IMR-90 (cell line): Measurements from ENCODE around the gene MEF2D. TPM values are rescaled to one million over a fixed set of nuclear protein-coding genes. Genes with fewer than 3 reads are reported as not detected.
A peak's percentile ranks its signal among the peaks of the same experiment; 100 is the strongest.

ENCODE experiments used
- ATAC-seq: fragments of 200-7000 bp; cut with Tn5 transposase; 2 replicates; pipeline ENCODE4 v1.9.1; 2020; ENCODE audit warnings: low read depth, mild to moderate bottlenecking, moderate library complexity
- BruUV-seq: library from RNA; stranded (reverse); fragments of 400-500 nt; replicated peaks from 2 replicates; lab custom pipeline; 2021; lab: Mats Ljungman, UMichigan
- CTCF ChIA-PET: fragments of 300-600 bp; formaldehyde crosslinking; extraction: SDS; loops from one replicate; lab custom pipeline; 2021; ENCODE audit warnings: antibody characterized with exemption; lab: Yijun Ruan, JAX
- POLR2A ChIA-PET: fragments of 300-600 bp; sonication (Branson Sonifier 250); formaldehyde crosslinking; loops from one replicate; lab custom pipeline; 2022; ENCODE audit warnings: antibody characterized with exemption; ENCODE audit not compliant: unreplicated experiment; lab: Charles Lee
- DNase-seq: peaks from one replicate; pipeline ENCODE4 v3.0.0; 2013
- H2AFZ ChIP-seq: replicated peaks from 2 replicates; pipeline ENCODE3; 2013; ENCODE audit warnings: low read length, mild to moderate bottlenecking; ENCODE audit not compliant: poor library complexity
- H2AK5ac ChIP-seq: 2 replicates; pipeline ENCODE4 v1.6.1; 2013; ENCODE audit warnings: low read depth, low read length, inconsistent platforms
- H2AK9ac ChIP-seq: replicated peaks from 2 replicates; pipeline ENCODE3; 2013; ENCODE audit warnings: mild to moderate bottlenecking, low read depth, low read length, moderate library complexity; ENCODE audit not compliant: poor library complexity
- H2BK120ac ChIP-seq: 2 replicates; pipeline ENCODE4 v1.6.1; 2013; ENCODE audit warnings: low read depth, low read length, inconsistent platforms
- H2BK15ac ChIP-seq: 3 replicates; pipeline ENCODE4 v1.6.1; 2013; ENCODE audit warnings: low read depth, low read length, inconsistent platforms
- H2BK20ac ChIP-seq: 2 replicates; pipeline ENCODE4 v1.6.1; 2013; ENCODE audit warnings: low read depth, mild to moderate bottlenecking, inconsistent platforms, low read length, moderate library complexity
- H2BK5ac ChIP-seq: 2 replicates; pipeline ENCODE4 v1.6.1; 2013; ENCODE audit warnings: mild to moderate bottlenecking, low read depth, low read length, inconsistent platforms; ENCODE audit not compliant: poor library complexity, severe bottlenecking
- H3K14ac ChIP-seq: replicated peaks from 2 replicates; pipeline ENCODE4 v1.6.1; 2013; ENCODE audit warnings: low read depth, low read length, inconsistent platforms
- H3K18ac ChIP-seq: 2 replicates; pipeline ENCODE4 v1.6.1; 2013; ENCODE audit warnings: low read depth, low read length, control low read depth
- H3K23ac ChIP-seq: 2 replicates; pipeline ENCODE4 v1.6.1; 2013; ENCODE audit warnings: low read depth, low read length, inconsistent platforms
- H3K27ac ChIP-seq: 2 replicates; pipeline ENCODE4 v1.5.1; 2013; ENCODE audit warnings: mild to moderate bottlenecking, control low read depth, low read length; ENCODE audit not compliant: insufficient read depth
- H3K27me3 ChIP-seq: 2 replicates; pipeline ENCODE4 v1.6.1; 2013; ENCODE audit warnings: low read length; ENCODE audit not compliant: control insufficient read depth, insufficient read depth
- H3K36me3 ChIP-seq: 2 replicates; pipeline ENCODE4 v1.6.1; 2013; ENCODE audit warnings: low read length, mixed read lengths; ENCODE audit not compliant: control insufficient read depth, insufficient read depth
- H3K4ac ChIP-seq: 2 replicates; pipeline ENCODE4 v1.6.1; 2013; ENCODE audit warnings: low read depth, low read length, inconsistent platforms
- H3K4me1 ChIP-seq: 2 replicates; pipeline ENCODE4 v1.6.1; 2013; ENCODE audit warnings: low read length, mixed read lengths; ENCODE audit not compliant: control insufficient read depth, insufficient read depth
- H3K4me2 ChIP-seq: 2 replicates; pipeline ENCODE4 v1.6.1; 2013; ENCODE audit warnings: low read depth, mild to moderate bottlenecking, control low read depth, low read length, moderate library complexity
- H3K4me3 ChIP-seq: 2 replicates; pipeline ENCODE4 v1.5.1; 2013; ENCODE audit warnings: low read depth, mild to moderate bottlenecking, control low read depth, low read length, moderate library complexity; ENCODE audit not compliant: insufficient read depth
- H3K56ac ChIP-seq: 2 replicates; pipeline ENCODE4 v1.6.1; 2013; ENCODE audit warnings: low read length, inconsistent platforms; ENCODE audit not compliant: insufficient read depth; ENCODE audit errors: extremely low read depth
- H3K79me1 ChIP-seq, 2 experiments: 2 replicates each; pipeline ENCODE4 v1.6.1; 2013; ENCODE audit warnings: low read length in 2 of 2, inconsistent platforms in 1 of 2, low read depth in 1 of 2
- H3K9ac ChIP-seq: 2 replicates; pipeline ENCODE4 v1.6.1; 2013; ENCODE audit warnings: low read depth, low read length, control low read depth
- H3K9me1 ChIP-seq: 2 replicates; pipeline ENCODE4 v1.6.1; 2013; ENCODE audit warnings: low read length, inconsistent platforms; ENCODE audit not compliant: insufficient read depth
- H3K9me3 ChIP-seq: 2 replicates; pipeline ENCODE4 v1.6.1; 2013; ENCODE audit warnings: low read length; ENCODE audit not compliant: control insufficient read depth, insufficient read depth
- H4K20me1 ChIP-seq: 2 replicates; pipeline ENCODE4 v1.6.1; 2013; ENCODE audit warnings: low read length, inconsistent platforms; ENCODE audit not compliant: insufficient read depth
- H4K5ac ChIP-seq: 2 replicates; pipeline ENCODE4 v1.6.1; 2013; ENCODE audit warnings: mild to moderate bottlenecking, low read depth, low read length, control low read depth
- H4K8ac ChIP-seq, 2 experiments: 2 replicates each; pipeline ENCODE4 v1.6.1; 2013; ENCODE audit warnings: low read depth in 2 of 2, low read length in 2 of 2, control low read depth in 1 of 2, inconsistent platforms in 1 of 2
- H4K91ac ChIP-seq: 2 replicates; pipeline ENCODE4 v1.6.1; 2013; ENCODE audit warnings: low read depth, low read length, inconsistent platforms; ENCODE audit not compliant: insufficient read depth
- CEBPB ChIP-seq: IDR thresholded peaks from 2 replicates; pipeline ENCODE4 v1.6.1; 2012; ENCODE audit warnings: low read depth, low read length, improper control_type of control experiment
- CHD1 ChIP-seq: IDR thresholded peaks from 2 replicates; pipeline ENCODE4 v1.6.1; 2012; ENCODE audit warnings: low read depth, low read length, improper control_type of control experiment
- POLR2A ChIP-seq: IDR thresholded peaks from 2 replicates; pipeline ENCODE4 v1.6.1; 2012; ENCODE audit warnings: mild to moderate bottlenecking, low read depth, low read length
- RCOR1 ChIP-seq: IDR thresholded peaks from 2 replicates; pipeline ENCODE4 v1.6.1; 2012; ENCODE audit warnings: mild to moderate bottlenecking, low read length, improper control_type of control experiment; ENCODE audit not compliant: insufficient replicate concordance
- RFX5 ChIP-seq: IDR thresholded peaks from 2 replicates; pipeline ENCODE4 v1.8.0; 2012; ENCODE audit warnings: low read depth, mild to moderate bottlenecking, low read length, moderate library complexity
- WGBS, 2 experiments: methylation state at CpG; one replicate each; pipeline versions ENCODE4 v1.1.5 to v1.1.7; 2013; ENCODE audit warnings: missing lambda C conversion rate in 2 of 2; ENCODE audit not compliant: insufficient read length in 1 of 2; ENCODE audit errors: extremely low coverage in 2 of 2; 5-methylcytosine and 5-hydroxymethylcytosine counted together
- dilution Hi-C: fragments of 300-500 bp; cut with HindIII; formaldehyde crosslinking; loops from one replicate; pipeline ENCODE4 v1.14.3; 2018; ENCODE audit warnings: low sequenced_read_pairs; ENCODE audit not compliant: unreplicated experiment
- in situ Hi-C: fragments of 300-500 bp; cut with MboI; formaldehyde crosslinking; loops from 3 replicates; pipeline ENCODE4 v1.14.3; 2019; ENCODE audit warnings: low sequenced_read_pairs, inconsistent platforms, mixed read lengths
- intact Hi-C: fragments of 100-400 bp; cut with micrococcal nuclease; formaldehyde crosslinking; loops from 2 replicates; pipeline ENCODE4 v1.10.0; 2022
- polyA plus RNA-seq, 3 experiments: library from polyadenylated mRNA; depleted of rRNA; stranded (reverse); fragments of >200 nt; gene quantifications; 2 replicates each; pipeline ENCODE4 v1.2.3, GENCODE V29; 2012; ENCODE audit warnings: low replicate concordance in 1 of 3
- total RNA-seq: library from RNA; depleted of rRNA; stranded (reverse); fragments of >200 nt; gene quantifications from 2 replicates; pipeline ENCODE4 v1.2.3, GENCODE V29; 2012

The MEF2D gene
- total and polyA plus RNA-seq, 2 of the 4 experiments (the other 2 are of a cell fraction) = 2.9 to 20.0 TPM

DNA sequence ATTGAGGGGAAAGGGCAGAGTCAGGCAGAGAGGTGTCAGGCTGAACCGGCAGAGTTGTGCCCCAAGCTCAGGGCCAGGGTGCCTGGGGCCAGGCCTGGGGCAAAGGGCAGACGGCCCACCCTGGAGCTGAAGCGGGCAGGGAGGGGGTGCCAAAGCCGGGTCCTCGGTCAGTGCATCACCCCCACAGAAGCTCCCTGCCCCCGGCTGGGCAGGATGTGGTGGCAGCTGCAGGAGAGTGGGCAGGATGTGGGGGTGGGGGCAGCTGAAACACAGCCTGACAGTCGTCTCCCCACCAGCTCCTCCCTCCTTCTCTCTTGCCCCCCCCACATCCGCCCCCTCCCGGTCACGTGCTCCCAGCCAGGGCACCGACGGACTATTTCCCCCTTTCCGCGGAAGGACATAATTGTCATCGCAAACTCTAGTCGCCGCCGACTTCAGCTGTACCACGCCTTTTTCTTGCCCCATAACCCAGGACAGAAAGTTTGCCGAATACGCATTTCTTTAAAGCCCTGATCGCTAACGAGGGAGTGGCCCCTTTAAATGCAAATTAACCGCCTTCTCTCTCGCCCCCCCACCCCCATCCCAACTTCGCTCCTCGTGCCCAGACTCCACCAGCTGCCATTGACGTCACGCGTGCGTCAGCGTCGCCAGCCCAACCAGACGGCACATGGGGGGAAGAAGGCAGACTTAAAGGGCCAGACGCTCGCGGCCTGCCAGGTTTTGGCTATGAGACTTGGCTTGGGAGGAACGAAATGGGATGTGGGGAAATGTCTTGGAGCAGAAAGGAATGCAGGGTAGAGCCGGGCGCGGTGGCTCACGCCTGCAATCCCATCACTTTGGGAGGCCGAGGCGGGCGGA, 4.5 kb upstream of the MEF2D start (continued):
- TF ChIP-seq RCOR1 (no peak), CHD1 (peak; percentile 72; the same call in 1 of the 2 replicates), CEBPB (no peak; the same call in 1 of the 2 replicates)

- Histone ChIP-seq H3K14ac (peak overlapping the region; percentile 98), H3K36me3 (no peaks in the 10 kb centered on the region), H3K9ac (peak overlapping the region; percentile 77), H3K4me3 (no peak overlapping the region), H2BK15ac (peak overlapping the region; percentile 100), H3K27me3 (no peaks in the 10 kb centered on the region), H3K4me1 (peaks cover 44% of the 10 kb centered on the region), H2BK5ac (peak overlapping the region; percentile 100), H2AK9ac (peak overlapping the region; percentile 98), H4K5ac (peak overlapping the region; percentile 85), H3K27ac (peak overlapping the region; percentile 92), H4K8ac (peak overlapping the region; percentile 91 to 97), H2BK120ac (peak overlapping the region; percentile 100), H3K9me1 (peaks cover 35% of the 10 kb centered on the region), H3K9me3 (no peaks in the 10 kb centered on the region), H2AK5ac (peak overlapping the region; percentile 100), H4K91ac (peak overlapping the region; percentile 100), H3K56ac (peak overlapping the region; percentile 97), H3K4me2 (peak overlapping the region; percentile 45), H3K23ac (peak overlapping the region; percentile 94), H2BK20ac (peak overlapping the region; percentile 100), H3K18ac (peak overlapping the region; percentile 83), H3K79me1 (peaks cover 9 to 42% of the 10 kb centered on the region in 2 experiments; a peak in 3 of 4 replicates), H2AFZ (peak overlapping the region; percentile 99), H3K4ac (peak overlapping the region; percentile 99), H4K20me1 (peaks cover 10% of the 10 kb centered on the region)
- dilution Hi-C loops = no loop called here
- DNase-seq (peak; percentile 33), ATAC-seq (no peak)
- no CpG with 5 or more reads among the region's 5 CpGs for WGBS, 2 experiments
- intact Hi-C loops = loop anchor here (10.0 kb wide), 1 partner anchor 220 kb away; the partner anchor contains the start of genes ISG20L2 and METTL25B
- TF ChIP-seq POLR2A (peak; percentile 13; the same call in 1 of the 2 replicates), RFX5 (no peak), CHD1 (no peak)
- ChIA-PET POLR2A (no interaction called here), CTCF (interaction anchor here (1.0 to 1.7 kb wide), 3 partner anchors 9 to 24 kb away, joined by 3 to 6 read pairs (median 4); no protein-coding TSS in a partner anchor)
- in situ Hi-C loops = no loop called here
- no TSS peak for BruUV-seq
Measured at GRCh38 chr1:156504438-156504813, 3.9 kb upstream of the MEF2D start.
